ENCODE results near the gene COX8A. TPM values are rescaled to one million over a fixed set of nuclear protein-coding genes. Genes with fewer than 3 reads are reported as not detected.

The COX8A gene
- total RNA-seq, 1 donor from 2014 or later: 920 TPM

- no peaks in the 10 kb centered on the region for H3K27me3 ChIP-seq (ENCODE audit: low read depth)
- H3K36me3 ChIP-seq: no peaks in the 10 kb centered on the region
- peaks cover 40% of the 10 kb centered on the region for H3K4me1 ChIP-seq
- no peak for DNase-seq
- intact Hi-C loops (cut with micrococcal nuclease): no loop called here
- no peak overlapping the region for H3K27ac ChIP-seq (replicated peaks)
- no peaks in the 10 kb centered on the region for H3K9me3 ChIP-seq (replicated peaks)
- TF ChIP-seq, protein P1, sequence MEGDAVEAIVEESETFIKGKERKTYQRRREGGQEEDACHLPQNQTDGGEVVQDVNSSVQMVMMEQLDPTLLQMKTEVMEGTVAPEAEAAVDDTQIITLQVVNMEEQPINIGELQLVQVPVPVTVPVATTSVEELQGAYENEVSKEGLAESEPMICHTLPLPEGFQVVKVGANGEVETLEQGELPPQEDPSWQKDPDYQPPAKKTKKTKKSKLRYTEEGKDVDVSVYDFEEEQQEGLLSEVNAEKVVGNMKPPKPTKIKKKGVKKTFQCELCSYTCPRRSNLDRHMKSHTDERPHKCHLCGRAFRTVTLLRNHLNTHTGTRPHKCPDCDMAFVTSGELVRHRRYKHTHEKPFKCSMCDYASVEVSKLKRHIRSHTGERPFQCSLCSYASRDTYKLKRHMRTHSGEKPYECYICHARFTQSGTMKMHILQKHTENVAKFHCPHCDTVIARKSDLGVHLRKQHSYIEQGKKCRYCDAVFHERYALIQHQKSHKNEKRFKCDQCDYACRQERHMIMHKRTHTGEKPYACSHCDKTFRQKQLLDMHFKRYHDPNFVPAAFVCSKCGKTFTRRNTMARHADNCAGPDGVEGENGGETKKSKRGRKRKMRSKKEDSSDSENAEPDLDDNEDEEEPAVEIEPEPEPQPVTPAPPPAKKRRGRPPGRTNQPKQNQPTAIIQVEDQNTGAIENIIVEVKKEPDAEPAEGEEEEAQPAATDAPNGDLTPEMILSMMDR (IDR thresholded peaks at IDR 0.05; ENCODE audit: borderline replicate concordance): no peak
- H3K4me3 ChIP-seq: no peak overlapping the region
Observed at GRCh38 chr11:64006398-64006797, 32.0 kb downstream of the COX8A start.

DNA sequence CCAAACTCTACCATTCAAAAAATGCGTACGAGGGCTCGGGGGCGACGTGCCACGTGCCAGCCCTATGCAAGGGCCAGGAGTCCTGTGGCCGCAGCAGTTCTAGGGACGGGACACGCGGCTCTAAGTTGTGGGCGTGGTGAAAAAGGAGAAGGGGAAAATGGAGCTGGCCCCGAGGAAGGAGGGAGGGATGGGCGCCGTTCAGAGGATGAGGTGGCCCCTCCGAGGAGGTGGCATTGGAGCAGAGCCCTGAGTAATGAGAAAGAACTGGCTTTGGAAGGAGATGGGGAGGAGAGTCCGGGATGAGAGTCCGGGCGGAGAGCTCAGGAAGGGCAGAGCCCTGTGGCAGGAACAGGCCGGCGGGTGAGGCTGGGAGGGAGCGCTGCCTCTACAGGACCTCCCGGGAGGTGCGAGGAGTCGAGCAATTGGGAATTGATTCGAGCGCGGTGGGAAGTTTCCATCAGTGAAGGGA, 32.8 kb downstream of the COX8A start:
- intact Hi-C loops (cut with micrococcal nuclease): no loop called here
- Histone ChIP-seq H3K27ac (replicated peaks) (peak overlapping the region; percentile 64), H3K9me3 (replicated peaks) (no peaks in the 10 kb centered on the region), H3K27me3 (ENCODE audit: low read depth) (no peaks in the 10 kb centered on the region), H3K4me1 (peaks cover 32% of the 10 kb centered on the region), H3K36me3 (no peaks in the 10 kb centered on the region), H3K4me3 (peak overlapping the region; percentile 62)
- TF ChIP-seq, protein P1 (IDR thresholded peaks at IDR 0.05; ENCODE audit: borderline replicate concordance): no peak
- DNase-seq: no peak

DNA sequence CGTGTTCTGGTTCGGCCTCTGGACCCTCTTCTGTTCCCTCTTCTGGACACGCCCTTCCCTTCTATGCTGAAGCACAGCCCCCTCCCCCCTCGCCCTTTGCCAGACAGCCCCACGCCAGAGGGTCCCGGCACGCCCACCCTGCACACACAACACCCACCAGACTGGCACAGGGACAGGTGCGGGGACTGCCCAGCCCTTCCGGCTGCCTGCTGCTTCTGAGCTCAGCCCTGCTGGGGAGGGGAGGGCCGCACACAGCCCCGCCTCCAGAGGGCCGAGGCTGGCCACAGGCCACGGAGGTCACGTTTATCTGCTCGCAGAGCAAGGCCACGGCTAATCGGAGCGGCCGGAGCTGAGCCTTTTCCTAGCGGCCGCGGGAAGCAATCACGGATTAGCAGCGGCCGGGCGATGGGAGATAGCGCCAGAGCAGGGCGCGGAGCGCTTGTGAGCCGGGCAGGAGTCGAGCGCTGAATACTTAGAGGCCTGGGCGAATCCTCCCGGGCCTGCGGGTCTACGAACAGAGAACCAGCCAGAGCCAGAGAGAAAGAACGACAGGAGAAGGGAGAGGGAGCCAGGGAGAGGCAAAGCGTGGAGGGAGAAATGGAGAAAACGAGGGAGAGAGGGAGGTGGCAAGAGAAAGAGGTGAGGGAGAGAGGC, 33.3 kb downstream of the COX8A start:
- no peaks in the 10 kb centered on the region for H3K36me3 ChIP-seq
- intact Hi-C loops (cut with micrococcal nuclease): no loop called here
- no peaks in the 10 kb centered on the region for H3K9me3 ChIP-seq (replicated peaks)
- TF ChIP-seq, protein P1 (IDR thresholded peaks at IDR 0.05; ENCODE audit: borderline replicate concordance): peak; percentile 53
- H3K27me3 ChIP-seq (ENCODE audit: low read depth): no peaks in the 10 kb centered on the region
- DNase-seq: peak; percentile 84
- peak overlapping the region; percentile 64 for H3K27ac ChIP-seq (replicated peaks)
- H3K4me3 ChIP-seq: peak overlapping the region; percentile 62
- peaks cover 27% of the 10 kb centered on the region for H3K4me1 ChIP-seq

GRCh38 chr11:64008283-64008913, 34.0 kb downstream of the COX8A start:
- intact Hi-C loops (cut with micrococcal nuclease): no loop called here
- Histone ChIP-seq H3K27ac (replicated peaks) (peak overlapping the region; percentile 64), H3K4me3 (peak overlapping the region; percentile 62), H3K36me3 (no peaks in the 10 kb centered on the region), H3K4me1 (peaks cover 26% of the 10 kb centered on the region), H3K9me3 (replicated peaks) (no peaks in the 10 kb centered on the region), H3K27me3 (ENCODE audit: low read depth) (no peaks in the 10 kb centered on the region)
- DNase-seq: no peak
- TF ChIP-seq, protein P1 (IDR thresholded peaks at IDR 0.05; ENCODE audit: borderline replicate concordance): no peak

DNA sequence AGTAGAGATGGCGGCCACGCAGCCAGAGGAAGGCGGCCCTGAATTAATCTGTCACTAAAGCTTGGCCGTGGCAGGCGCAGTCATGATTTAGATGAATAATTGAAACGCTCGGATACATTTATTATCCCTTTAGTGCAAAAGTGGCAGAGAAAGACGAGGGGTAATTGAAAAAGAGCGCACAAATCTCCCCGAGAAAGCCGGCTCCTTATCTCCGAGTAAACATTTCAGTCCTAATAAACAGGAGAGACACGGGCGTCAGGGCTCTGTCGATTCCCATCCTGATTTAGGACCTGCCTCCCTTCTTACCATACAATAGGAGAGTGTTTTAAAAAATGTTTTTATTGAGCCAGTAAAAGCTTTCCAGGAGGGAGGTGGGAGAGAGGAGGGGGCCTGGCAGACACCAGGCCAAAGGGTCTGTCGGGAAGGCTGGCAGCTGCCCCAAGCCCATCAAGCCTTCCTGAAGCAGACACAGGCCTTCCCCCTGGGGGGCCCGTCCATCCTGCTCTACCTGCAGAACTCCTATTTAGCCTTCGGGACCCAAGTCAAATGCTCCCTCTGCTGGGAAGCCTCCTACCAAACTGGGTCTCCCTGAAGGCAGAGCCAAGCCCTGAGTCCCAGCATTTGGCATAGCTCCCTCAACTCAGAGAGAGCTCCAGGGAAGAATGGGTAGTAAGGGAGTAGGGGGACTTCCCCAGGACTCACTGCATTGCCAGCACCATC, 34.7 kb downstream of the COX8A start:
- H3K4me3 ChIP-seq: no peak overlapping the region
- H3K36me3 ChIP-seq: no peaks in the 10 kb centered on the region
- intact Hi-C loops (cut with micrococcal nuclease): no loop called here
- no peaks in the 10 kb centered on the region for H3K9me3 ChIP-seq (replicated peaks)
- H3K4me1 ChIP-seq: peaks cover 19% of the 10 kb centered on the region
- H3K27ac ChIP-seq (replicated peaks): no peak overlapping the region
- no peak for DNase-seq
- TF ChIP-seq, protein P1 (IDR thresholded peaks at IDR 0.05; ENCODE audit: borderline replicate concordance): no peak
- H3K27me3 ChIP-seq (ENCODE audit: low read depth): no peaks in the 10 kb centered on the region
